Hepatocyte (in vitro differentiated cells): ENCODE measurements around the gene CEP131. TPM values are rescaled to one million over a fixed set of nuclear protein-coding genes. Genes with fewer than 3 reads are reported as not detected.

Experiments
- DNase-seq: peaks from one replicate; pipeline ENCODE4 v3.0.0-alpha.2; 2016; ENCODE audit warnings: low spot score
- H2AFZ ChIP-seq: fragments of 200-600 bp; sonication (generic); 2 replicates; pipeline ENCODE4 v1.6.0; 2016; ENCODE audit warnings: antibody characterized with exemption, mild to moderate bottlenecking
- H3K27ac ChIP-seq: fragments of 200-600 bp; sonication (generic); 2 replicates; pipeline ENCODE4 v1.5.1; 2016; ENCODE audit warnings: mild to moderate bottlenecking
- H3K27me3 ChIP-seq: fragments of 200-600 bp; sonication (generic); 2 replicates; pipeline ENCODE4 v1.6.1; 2016
- H3K36me3 ChIP-seq: fragments of 200-600 bp; sonication (generic); replicated peaks from 2 replicates; pipeline ENCODE4 v1.5.1; 2016; ENCODE audit warnings: low read depth; ENCODE audit not compliant: insufficient read depth
- H3K4me1 ChIP-seq: fragments of 200-600 bp; sonication (generic); 2 replicates; pipeline ENCODE4 v1.5.1; 2016; ENCODE audit warnings: mild to moderate bottlenecking, moderate library complexity; ENCODE audit not compliant: insufficient read depth
- H3K4me2 ChIP-seq: fragments of 200-600 bp; sonication (generic); 2 replicates; pipeline ENCODE4 v1.6.0; 2016
- H3K4me3 ChIP-seq: fragments of 200-600 bp; sonication (generic); 2 replicates; pipeline ENCODE4 v1.5.1; 2016; ENCODE audit warnings: mild to moderate bottlenecking
- H3K79me2 ChIP-seq: fragments of 200-600 bp; sonication (generic); 2 replicates; pipeline ENCODE4 v1.6.0; 2017; ENCODE audit warnings: mild to moderate bottlenecking
- H3K9me2 ChIP-seq: fragments of 200-600 bp; sonication (generic); replicated peaks from 2 replicates; pipeline ENCODE4 v1.6.0; 2017; ENCODE audit warnings: mild to moderate bottlenecking; ENCODE audit not compliant: insufficient read depth
- H3K9me3 ChIP-seq: fragments of 200-600 bp; sonication (generic); 2 replicates; pipeline ENCODE4 v1.5.1; 2016; ENCODE audit warnings: low read depth, mild to moderate bottlenecking
- H4K20me1 ChIP-seq: fragments of 200-600 bp; sonication (generic); 2 replicates; pipeline ENCODE4 v1.6.0; 2016; ENCODE audit warnings: mild to moderate bottlenecking; ENCODE audit not compliant: insufficient read depth, poor library complexity, severe bottlenecking
- EZH2 ChIP-seq: fragments of 200-600 bp; sonication (generic); IDR thresholded peaks from 2 replicates; pipeline ENCODE4 v1.6.1; 2016; ENCODE audit warnings: antibody characterized with exemption, mild to moderate bottlenecking, borderline replicate concordance
- EZH2phosphoT487 ChIP-seq: fragments of 200-600 bp; sonication (generic); IDR thresholded peaks from one replicate; pipeline ENCODE4 v1.6.1; 2018; ENCODE audit warnings: antibody characterized with exemption, mild to moderate bottlenecking, low read depth, moderate library complexity; ENCODE audit not compliant: unreplicated experiment, severe bottlenecking
- WGBS: methylation state at CpG from one replicate; pipeline ENCODE4 v1.1.6; 2016; ENCODE audit warnings: low lambda C conversion rate; ENCODE audit errors: missing lambda C conversion rate; 5-methylcytosine and 5-hydroxymethylcytosine counted together
- polyA plus RNA-seq: library from polyadenylated mRNA; unstranded; fragments of >200 nt; fragmentation: Nextera tagmentation; extraction: Ambion mirVana; gene quantifications from 2 replicates; pipeline ENCODE4 v1.2.1, GENCODE V29; 2016
- total RNA-seq: library from RNA; depleted of rRNA; stranded (reverse); fragments of >200 nt; gene quantifications from 2 replicates; pipeline ENCODE4 v1.2.3, GENCODE V29; 2014
- TF ChIP-seq, protein P1 (sequence below): fragments of 200-600 bp; sonication (generic); IDR thresholded peaks from 2 replicates; pipeline ENCODE4 v1.5.1; 2016; ENCODE audit warnings: antibody characterized with exemption, mild to moderate bottlenecking; ENCODE audit not compliant: poor library complexity

The CEP131 gene
- total and polyA plus RNA-seq, 2 experiments from 2014 or later = 7.3 to 10.1 TPM

GRCh38 chr17:81171941-81172340 is 50.8 kb downstream of the CEP131 start:
- TF ChIP-seq, protein P1, sequence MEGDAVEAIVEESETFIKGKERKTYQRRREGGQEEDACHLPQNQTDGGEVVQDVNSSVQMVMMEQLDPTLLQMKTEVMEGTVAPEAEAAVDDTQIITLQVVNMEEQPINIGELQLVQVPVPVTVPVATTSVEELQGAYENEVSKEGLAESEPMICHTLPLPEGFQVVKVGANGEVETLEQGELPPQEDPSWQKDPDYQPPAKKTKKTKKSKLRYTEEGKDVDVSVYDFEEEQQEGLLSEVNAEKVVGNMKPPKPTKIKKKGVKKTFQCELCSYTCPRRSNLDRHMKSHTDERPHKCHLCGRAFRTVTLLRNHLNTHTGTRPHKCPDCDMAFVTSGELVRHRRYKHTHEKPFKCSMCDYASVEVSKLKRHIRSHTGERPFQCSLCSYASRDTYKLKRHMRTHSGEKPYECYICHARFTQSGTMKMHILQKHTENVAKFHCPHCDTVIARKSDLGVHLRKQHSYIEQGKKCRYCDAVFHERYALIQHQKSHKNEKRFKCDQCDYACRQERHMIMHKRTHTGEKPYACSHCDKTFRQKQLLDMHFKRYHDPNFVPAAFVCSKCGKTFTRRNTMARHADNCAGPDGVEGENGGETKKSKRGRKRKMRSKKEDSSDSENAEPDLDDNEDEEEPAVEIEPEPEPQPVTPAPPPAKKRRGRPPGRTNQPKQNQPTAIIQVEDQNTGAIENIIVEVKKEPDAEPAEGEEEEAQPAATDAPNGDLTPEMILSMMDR = no peak
- TF ChIP-seq EZH2 (no peak), EZH2phosphoT487 (no peak)
- no peak overlapping the region for H3K4me2 ChIP-seq
- H3K4me3 ChIP-seq = no peak overlapping the region
- no peaks in the 10 kb centered on the region for H4K20me1 ChIP-seq
- H3K27me3 ChIP-seq = no peaks in the 10 kb centered on the region
- no peaks in the 10 kb centered on the region for H3K9me2 ChIP-seq
- no peak overlapping the region for H2AFZ ChIP-seq
- no peaks in the 10 kb centered on the region for H3K36me3 ChIP-seq
- no peak for DNase-seq
- WGBS = 82% methylated on average over 8 of the region's 8 CpGs
- no peak overlapping the region for H3K27ac ChIP-seq
- no peaks in the 10 kb centered on the region for H3K79me2 ChIP-seq
- H3K9me3 ChIP-seq = no peaks in the 10 kb centered on the region
- no peaks in the 10 kb centered on the region for H3K4me1 ChIP-seq

DNA sequence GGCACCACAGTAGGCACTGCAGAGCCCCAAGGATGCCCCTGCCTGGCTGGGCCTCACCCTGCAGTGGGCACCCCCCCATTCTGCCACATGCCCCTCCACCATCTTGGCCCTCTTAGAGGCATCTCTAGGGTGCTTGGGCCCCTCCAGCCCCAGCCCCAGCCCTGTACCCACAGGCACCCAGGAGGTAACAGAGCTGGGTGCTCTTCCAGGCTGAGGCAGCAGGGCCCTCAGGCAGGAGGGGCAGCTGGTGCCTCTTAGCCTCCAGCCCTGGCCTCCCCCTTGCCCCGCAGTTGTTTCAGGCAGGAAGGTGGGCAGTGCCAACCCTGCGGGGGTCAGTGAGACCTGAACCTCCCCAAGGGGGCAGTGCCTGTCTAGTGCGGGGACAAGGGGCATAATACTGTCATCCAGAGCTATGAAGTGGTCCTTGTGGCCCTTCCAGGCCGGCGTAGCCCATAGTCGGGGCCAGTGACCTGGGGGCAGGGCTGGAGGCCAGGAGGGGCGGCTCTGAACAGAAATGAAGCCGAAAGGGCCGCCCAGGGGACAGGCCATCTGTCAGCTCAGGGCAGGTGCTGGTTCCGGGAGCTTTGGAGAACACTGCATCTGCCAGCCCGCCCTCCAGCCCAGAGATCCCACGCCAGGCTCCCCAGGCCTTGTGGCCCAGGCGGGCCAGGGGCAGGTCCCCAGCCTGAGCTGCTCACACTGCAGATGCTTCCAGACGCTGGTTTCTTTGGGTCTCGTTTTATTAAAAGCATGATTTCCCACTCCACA is 51.9 kb downstream of the CEP131 start:
- Histone ChIP-seq H3K9me3 (no peaks in the 10 kb centered on the region), H2AFZ (no peak overlapping the region), H4K20me1 (no peaks in the 10 kb centered on the region), H3K4me1 (peaks cover 5% of the 10 kb centered on the region), H3K27ac (no peak overlapping the region), H3K4me2 (no peak overlapping the region), H3K4me3 (no peak overlapping the region), H3K36me3 (no peaks in the 10 kb centered on the region), H3K27me3 (no peaks in the 10 kb centered on the region), H3K79me2 (peaks cover 2% of the 10 kb centered on the region), H3K9me2 (no peaks in the 10 kb centered on the region)
- TF ChIP-seq, protein P1 = no peak
- no peak for DNase-seq
- 89% methylated on average over 14 of the region's 15 CpGs for WGBS

DNA sequence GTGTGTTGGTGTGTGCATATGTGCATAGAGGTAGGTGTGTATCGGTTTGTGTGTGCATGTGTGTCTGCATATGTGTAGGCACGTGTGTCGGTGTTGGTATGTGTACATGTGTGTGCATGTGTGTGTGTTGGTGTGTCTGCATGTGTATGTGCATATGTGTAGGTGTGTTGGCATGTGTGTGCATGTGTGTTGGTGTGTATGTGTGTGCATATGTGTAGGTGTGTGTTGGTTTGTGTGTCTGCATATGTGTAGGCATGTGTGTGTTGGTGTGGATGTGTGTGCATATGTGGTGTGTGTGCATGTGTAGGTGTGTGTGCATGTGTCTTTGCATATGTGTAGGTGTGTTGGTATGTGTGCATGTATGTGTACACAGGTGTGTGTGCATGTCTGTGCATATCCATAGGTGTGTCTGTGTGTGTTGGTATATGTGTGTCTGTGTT is 52.9 kb downstream of the CEP131 start:
- H3K27me3 ChIP-seq = no peaks in the 10 kb centered on the region
- H3K27ac ChIP-seq = no peak overlapping the region
- no peaks in the 10 kb centered on the region for H3K9me2 ChIP-seq
- H3K9me3 ChIP-seq = no peaks in the 10 kb centered on the region
- no peak overlapping the region for H3K4me3 ChIP-seq
- H3K4me2 ChIP-seq = no peak overlapping the region
- TF ChIP-seq, protein P1 = no peak
- TF ChIP-seq EZH2 (no peak), EZH2phosphoT487 (no peak)
- peaks cover 14% of the 10 kb centered on the region for H3K4me1 ChIP-seq
- H4K20me1 ChIP-seq = no peaks in the 10 kb centered on the region
- 93% methylated on average over 3 of the region's 3 CpGs for WGBS
- H2AFZ ChIP-seq = no peak overlapping the region
- H3K36me3 ChIP-seq = no peaks in the 10 kb centered on the region
- H3K79me2 ChIP-seq = peaks cover 2% of the 10 kb centered on the region
- no peak for DNase-seq
